Stimulated activated CD8-positive, alpha-beta memory T cell treated with anti-CD3 and anti-CD28 coated beads, Interleukin-7, amount 100 ng/mL, for 4 hours (primary cell): ENCODE measurements around the gene FAM229B.
"Not testable (repeated sequence)": the region's sequence is repeated elsewhere in the genome, so short reads cannot be mapped to it uniquely, and the experiment has no call there.

Experiments
- DNase-seq, 2 donors: peaks; one replicate each; pipeline ENCODE4 v3.0.0-alpha.2; 2020; ENCODE audit warnings: low read depth in 2 of 2

FAM229B gene, protein sequence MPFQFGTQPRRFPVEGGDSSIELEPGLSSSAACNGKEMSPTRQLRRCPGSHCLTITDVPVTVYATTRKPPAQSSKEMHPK

DNA sequence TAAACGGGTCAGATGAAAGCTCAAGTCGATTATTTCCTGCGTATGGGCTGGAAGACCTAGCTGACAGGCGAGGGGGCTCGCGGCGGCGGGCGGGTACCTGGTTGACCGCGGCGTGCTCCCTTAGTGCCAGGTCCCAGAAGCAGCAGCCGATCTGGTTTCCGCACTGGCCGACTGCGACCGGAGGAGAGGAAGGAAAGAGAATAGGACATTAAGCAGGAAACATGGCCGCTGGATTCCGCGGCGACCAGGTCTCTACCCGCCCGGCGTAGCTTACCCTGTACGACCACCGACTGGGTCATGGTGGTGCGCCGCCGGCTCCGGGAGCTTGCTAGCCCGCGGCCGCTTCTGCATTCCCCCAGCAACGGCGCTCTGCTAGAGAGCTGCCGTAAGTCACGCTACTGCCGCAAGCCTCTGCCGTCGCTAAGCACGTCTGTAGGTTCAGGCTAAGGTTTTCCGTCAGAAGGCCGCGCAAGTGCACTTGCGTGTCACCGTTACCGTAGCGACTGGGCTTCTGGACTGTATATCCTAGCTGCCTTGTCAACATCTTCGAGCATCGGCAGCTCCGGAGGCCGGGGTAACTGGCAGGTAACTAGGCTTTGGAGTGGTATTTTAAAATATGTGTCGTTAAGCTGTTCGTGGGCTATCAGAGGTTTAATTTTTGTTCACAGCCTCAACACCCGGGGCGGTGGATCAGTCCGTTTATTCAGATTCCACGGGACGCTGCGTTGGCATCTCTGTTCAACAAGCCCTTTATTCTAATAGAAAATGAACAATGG, at the start of gene FAM229B, which contains the start of gene TUBE1:
TSS of gene FAM229B (plus strand) at position 456 of the 776 bp plus-strand sequence. CDS start 11,693 bp downstream, outside the sequence.
TSS of gene TUBE1 (minus strand) at position 347 of the 776 bp plus-strand sequence. CDS start at position 299, 48 bp downstream.
- DNase-seq, result peak; percentile 85 to 86

DNA sequence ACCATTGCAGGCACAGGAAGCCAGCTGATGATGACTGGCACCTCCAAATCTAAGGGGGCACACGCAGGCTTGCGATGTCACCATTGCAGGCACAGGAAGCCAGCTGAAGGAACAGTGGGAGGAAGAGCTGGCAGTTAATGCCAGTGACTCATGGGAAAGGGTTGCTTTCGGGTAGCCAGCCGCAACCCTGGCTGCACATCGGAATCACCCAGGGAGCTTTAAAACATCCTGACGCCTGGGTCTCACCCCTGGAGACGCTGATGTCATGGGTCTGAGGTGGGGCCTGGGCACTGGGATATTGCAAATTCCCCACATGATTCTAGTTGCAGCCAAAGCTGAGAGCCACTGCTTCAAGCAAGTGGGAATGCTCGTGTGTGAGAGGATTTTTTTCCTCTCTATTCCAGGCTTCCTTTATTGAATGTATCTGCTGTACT, 49.6 kb upstream of the FAM229B start:
- no peak for DNase-seq

DNA sequence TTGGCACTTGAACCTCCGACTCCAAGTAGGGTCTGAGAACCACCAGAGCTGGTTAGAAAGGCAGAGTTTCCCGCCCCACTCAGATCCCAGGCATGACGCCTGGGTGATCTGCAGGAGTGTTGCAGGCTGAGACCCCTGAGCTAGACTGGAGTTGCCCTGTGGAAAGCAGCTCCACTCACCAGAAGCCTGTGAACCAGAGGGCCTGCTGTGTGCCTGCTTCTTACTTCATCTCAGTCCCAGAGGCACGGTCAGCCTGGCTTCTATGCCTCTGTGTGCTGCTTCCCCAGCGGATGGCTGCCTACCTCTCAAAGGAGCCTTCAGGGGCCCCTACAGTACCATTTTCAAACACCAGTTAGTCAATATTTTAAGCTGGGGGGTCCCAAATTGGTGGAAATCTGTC, 49.1 kb upstream of the FAM229B start:
- no peak for DNase-seq

DNA sequence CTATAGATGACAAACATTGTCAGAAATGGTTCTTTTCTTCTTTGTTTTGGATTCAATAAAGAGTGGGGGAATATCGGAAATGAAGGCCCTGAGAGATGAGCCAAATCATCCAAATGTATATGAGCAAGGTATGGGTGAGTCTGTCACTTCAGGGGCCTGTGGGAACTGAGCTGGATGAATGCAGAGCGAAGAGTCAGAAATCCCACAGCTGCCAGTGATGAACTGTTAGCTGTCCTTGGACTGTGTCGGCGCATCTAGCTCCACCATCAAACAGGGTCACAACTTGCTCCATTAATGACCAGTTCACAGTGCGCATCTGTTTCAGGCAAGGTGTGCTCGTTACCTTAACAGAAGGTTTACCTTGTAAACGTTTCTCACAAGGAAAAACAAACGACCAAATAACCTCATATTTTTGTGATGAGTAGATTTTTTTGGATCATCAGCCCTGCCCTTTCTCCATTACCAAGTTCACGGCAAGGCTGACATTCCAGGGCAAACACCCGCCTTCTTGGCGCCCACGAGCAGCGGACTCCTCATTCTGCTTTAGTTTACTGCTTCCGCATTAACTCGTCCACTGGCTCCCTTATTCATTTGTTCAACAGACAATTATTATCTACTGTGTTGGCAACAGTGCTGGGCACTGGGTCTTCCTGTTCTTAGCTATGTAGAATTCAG, 48.5 kb upstream of the FAM229B start:
- no peak for DNase-seq

DNA sequence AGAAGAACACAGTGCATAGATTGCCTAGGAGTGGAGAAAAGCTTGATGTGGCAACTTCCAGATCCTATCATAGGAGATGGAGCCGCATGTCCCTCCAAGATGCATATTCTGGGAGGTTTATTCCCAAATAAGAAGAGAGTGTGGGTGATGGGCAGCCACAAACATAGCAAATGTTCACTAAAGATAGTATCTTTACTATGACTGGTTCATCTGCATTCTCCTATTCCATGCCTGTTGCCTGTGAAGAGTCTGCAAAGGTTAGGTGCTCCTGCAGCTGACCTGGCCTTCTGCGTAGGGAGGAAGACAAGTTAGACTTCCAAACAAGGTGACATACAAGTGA, 48.0 kb upstream of the FAM229B start:
- no peak for DNase-seq

DNA sequence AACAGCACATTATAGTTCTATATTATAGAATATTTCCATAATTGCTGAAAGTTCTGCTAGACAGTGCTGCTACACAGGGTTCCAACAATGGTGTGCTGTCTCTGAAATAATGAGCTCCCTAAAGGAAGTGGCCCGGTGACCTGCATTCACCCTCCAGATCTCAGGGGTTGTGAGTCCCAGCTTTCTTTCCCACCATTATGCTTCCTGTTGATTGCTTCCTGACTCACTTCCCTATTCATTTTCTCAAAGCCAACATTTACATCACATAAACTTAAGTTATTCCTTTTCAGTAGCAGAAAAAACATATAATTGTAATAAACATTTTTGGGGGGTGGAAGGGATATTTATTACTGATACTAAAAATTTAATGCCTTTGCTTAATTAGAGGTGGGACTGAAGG, 46.4 kb upstream of the FAM229B start:
- DNase-seq, result no peak

DNA sequence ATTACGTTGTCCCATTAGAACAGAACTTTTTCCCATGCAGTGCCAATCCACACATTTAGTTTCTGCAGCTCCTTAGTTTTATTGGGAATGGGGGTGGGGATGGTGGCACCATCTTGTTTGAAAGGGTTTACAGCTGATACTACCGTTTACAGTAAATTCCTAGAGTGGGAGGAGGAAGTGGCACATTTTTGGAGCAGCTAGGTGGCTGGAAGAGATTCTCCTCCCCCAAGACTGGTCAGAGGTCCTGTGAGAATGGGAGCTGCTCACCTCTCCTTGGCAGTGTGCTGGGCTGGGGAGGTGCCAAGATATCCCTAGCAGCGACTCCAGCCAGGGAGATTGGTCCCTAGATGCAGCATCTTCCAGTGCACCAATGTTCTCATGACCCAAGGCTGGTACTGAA, 45.9 kb upstream of the FAM229B start:
- no peak for DNase-seq

DNA sequence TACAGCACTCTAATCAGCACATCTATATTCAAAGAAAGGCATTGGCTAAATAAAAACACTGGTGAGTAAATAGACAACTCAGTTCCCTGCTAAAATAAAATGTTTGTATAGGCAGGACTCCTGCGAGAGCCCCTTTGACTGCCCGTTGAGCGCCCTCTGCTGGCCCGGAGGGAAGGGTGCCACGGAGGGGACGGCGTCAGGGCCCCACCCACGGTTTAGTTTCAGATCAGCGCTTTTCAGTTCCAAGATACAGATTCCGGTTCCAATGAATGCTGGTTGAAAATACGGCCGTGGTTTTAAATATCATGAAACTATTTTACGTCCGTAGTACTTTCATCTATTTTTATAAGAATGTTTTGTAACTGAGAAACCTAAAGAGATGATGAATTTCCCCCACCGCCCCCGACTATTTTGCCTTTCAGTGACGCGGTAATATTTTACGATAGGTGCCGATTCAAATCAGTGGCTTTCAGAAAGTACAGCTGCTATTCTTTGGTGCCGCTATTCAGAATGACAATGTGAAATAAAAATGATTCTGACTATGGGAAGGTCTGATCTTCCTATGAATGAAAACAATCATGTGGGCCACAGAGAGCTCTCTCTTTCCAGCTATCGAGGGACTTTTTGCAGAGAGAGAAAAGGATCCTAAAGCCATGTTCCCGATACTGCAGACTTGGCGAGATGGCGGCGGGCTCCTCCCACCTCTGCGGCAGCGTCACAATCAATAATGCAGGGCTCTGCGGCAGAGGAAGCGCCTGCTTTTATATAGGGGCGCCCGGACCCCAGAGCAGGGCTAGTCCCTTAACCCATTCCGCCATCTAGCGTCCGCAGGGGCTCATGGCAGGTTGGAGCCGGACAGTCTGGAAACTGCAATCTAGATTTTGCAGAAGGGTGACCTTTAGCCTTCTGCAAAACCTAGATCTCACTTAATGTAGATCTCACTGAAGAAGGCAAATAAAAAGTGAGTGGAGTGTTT, 44.1 kb upstream of the FAM229B start:
- peak; percentile 81 to 84 for DNase-seq

DNA sequence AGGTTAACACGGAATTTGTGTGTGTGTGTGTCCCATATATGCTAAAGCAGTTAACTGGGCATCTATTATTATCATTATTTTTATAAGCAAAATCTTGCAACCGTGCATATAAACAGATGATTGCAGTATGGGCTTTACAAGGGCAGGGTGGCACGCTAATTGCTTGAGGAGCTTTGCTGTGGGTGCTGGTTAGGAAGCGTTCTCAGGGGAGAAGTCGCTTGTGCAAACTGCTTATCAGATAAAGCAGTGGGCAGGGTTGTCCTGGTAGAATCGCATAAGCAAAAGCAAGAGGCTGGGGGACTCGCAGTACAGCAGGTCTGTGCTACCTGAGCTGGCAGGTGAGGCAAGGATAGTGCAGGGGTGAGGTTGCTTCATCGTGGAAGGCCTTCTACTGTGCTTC, 43.2 kb upstream of the FAM229B start:
- DNase-seq, result no peak

DNA sequence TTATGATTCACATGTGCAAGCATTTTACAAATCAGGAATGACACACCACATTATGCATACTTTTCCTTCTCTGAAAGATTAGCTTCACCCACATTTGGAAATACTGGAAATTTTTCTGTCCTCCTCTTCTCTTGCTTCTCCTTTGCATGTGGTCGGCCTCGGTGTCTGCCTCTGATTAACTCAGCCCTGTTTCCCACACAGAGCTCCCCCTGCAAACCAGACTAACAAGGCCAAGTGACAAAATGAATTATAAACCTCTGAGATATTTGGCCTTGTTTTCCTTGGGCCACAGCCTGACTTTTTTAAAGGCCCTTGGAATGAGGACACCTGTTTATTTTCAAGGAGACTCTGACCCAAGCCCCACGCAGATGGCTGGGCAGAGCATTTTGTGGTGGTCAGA, 42.5 kb upstream of the FAM229B start:
- DNase-seq, result no peak

DNA sequence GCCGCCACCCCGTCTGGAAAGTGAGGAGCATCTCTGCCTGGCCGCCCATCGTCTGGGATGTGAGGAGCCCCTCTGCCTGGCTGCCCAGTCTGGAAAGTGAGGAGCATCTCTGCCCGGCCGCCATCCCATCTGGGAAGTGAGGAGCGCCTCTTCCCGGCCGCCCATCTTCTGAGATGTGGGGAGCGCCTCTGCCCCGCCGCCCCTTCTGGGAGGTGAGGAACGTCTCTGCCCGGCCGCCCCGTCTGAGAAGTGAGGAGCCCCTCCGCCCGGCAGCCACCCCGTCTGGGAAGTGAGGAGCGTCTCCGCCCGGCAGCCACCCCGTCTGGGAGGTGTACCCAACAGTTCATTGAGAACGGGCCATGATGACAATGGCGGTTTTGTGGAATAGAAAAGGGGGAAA, 39.9 kb upstream of the FAM229B start:
- DNase-seq, result not testable (repeated sequence)

DNA sequence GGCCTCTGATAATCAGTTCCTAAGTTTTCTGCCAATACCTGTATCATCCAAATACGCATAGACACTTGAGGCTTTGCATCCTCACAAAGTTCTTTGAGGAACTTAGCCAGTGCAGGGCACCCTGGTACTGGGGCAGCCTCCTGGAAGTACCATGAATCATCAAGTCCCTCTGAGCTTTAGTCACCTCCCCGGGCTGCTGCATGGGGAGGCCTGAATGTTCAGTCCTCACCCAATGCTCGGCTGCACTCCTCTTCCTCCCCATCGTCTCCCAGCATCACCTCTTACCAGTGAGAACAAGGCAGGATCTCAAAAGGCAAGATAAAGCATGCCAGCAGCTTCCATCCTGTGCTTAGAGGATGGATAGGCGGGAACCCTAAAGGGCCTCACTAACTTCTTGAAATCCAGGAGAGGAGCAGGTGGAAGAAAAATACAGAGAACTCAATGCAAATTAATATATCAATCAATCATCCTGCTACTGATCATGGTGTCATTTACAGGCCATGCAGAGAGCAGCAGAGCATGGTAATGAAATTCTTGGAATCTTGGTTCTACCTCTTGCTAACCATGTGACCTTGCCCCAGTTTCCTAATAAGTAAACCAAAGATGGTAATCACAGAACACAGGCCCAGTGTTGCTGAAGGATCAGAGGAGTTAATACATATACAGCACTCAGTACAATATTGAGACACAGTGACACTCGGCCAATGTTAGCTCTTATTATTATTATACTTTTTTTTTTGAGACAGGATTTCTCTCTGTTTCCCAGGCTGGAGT, 38.2 kb upstream of the FAM229B start:
- DNase-seq, result no peak

DNA sequence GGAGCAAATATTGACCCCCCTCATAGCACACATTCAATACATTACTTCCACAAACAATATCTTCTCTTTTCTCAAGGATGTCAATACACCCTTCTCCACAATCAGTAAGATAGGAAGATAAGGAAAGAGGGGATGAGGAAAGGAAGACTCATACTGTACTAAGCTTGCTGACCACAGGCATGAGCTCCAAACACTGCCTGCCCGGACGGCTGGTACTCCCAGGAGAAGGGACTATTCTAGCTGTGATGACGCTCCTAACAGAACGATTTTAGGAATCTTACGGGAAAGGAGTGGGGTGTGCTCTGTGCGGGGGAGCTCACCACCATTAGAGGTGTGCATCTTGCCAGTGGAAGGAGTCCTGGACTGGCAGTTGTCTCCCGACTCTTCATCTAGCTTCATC, 37.4 kb upstream of the FAM229B start:
- no peak for DNase-seq

DNA sequence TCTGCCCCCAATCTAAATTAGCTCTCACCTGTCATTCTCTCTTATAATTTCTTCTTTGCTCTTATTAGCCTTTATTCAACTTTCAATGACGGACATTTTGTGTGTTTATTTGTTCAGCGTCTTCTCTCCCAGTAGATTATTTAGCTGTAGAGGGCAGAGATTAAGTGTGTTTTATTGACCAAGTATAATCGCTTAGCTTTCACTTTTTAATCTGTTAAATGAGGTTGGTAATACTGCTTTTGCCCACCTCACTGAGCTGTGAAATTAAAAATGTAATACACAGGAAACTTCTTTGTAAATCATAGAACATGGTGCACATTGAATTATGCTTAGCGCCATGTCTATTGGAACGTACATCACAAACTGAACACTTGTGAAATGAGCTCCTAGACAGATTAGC, 37.0 kb upstream of the FAM229B start:
- DNase-seq, result no peak

DNA sequence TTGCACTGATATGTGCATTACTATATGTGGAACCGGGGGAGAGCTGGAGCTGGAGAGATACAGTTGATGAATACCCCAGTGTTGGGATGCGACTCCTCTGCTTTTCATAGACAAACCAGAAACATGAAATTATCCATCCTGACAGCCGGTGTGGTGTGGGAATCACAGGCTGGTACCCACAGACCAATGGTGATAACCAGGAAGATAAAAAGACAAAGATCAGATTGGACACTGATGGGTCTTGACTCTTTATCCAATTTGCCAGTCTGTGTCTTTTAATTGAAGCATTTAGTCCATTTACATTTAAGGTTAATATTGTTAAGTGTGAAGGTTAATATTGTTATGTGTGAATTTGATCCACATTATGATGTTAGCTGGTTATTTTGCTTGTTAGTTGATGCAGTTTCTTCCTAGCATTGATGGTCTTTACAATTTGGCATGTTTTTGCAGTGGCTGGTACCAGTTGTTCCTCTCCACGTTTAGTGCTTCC, 36.1 kb upstream of the FAM229B start:
- not testable (repeated sequence) for DNase-seq

DNA sequence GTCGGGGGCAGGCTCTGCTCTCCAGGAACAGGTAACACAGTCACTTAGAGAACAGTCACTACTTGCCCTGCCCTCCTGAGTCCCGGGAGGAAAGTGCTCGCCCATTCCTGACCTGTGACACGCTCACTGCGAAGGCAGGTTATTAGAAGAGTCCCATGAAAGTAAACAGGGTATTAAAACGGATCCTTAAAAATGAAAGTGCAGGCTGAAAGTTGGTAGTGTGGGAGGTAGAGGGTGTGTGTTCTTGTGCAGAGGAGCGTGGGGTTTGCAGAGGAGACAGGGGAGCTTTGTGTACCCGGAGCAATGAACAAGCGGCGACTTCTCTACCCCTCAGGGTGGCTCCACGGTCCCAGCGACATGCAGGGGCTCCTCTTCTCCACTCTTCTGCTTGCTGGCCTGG, 33.4 kb upstream of the FAM229B start, which contains the start of gene CCN6:
TSS of gene CCN6 (plus strand) at position 104 of the 400 bp plus-strand sequence. CDS start at position 358, 254 bp downstream.
- DNase-seq, result no peak

DNA sequence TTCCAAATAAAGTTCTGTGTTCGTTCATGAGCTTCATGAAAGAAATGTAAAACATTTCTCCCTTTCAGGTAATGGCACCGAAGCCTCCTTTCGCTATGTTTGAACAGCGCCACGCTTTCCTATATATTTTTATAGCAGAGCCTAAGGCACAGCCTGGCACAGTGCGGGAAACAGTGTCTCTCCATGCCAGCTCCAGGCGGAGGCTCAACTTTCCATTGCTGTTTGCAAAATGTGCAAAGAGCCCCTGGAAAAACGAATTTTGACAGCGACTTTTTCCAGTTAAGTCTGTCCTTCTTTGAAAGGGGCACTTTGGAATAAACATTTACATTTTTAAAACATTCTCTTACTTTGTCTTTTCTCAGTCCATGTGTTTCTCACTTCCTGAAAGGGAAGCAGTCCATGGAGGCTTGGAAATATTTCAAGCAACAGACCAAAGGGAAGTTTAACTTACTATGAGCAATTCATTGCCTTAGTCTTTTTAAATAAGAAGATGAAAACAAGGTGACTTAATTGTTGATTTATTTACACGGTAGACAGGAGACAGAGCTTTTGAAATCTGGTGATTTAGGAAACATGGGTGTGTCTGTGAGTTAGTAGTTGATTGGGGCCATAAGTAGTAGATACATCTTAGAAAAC, 32.7 kb upstream of the FAM229B start:
- DNase-seq, result no peak

DNA sequence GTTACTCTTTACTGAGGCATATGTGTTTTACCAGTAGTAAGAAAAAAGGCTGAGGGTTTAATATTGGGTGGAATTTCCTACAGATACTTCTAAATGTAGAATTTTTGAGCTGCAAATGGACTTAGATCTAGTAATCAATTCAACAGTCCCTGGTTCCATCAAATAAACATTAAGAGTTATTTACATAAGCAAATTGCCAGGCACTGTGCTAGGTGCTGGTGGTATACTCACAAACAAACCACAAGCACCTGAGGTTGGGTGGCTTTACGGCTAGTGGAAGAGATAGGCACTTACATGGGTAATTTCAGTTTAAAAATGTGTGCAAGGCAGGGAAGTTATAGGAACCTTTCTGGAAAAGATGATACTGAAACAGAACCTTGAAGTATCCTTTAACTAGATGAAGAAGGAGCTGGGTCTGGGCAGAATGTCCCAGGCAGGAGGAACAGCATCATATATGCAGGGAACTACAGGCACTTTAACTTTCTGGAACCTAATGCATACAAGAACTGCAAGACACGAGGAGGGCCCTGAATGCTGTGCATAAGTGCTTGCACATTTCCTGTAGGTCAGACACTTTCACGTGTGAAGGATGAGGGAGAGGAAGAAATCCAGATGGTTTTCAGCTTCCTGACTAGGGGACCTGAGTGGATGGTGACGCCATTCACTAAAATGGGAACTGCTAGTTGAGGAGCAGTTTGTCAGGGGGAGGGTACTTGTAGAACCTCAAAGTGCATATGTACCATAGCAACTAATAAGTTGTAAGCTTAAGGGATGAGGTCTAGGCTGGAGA, 29.0 kb upstream of the FAM229B start:
- DNase-seq, result no peak

DNA sequence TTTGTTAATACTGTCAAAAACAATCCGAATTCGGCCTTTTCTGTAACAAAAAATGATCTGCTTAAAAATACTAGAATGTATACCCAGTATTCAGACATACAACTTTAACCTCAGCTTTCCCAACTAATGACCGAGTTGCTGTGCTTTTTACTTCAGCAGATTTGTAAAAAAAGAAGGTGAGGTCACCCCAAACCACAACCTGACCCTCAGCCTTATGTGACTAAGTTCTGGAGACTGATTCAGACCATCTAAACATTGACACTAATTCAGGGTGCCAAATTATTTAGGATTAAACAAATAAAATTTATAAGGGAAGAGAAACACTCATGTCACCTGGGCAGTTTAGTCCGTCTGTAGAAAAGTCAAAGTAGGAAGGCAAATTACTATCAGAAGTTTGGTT, 25.8 kb upstream of the FAM229B start:
- DNase-seq, result no peak

DNA sequence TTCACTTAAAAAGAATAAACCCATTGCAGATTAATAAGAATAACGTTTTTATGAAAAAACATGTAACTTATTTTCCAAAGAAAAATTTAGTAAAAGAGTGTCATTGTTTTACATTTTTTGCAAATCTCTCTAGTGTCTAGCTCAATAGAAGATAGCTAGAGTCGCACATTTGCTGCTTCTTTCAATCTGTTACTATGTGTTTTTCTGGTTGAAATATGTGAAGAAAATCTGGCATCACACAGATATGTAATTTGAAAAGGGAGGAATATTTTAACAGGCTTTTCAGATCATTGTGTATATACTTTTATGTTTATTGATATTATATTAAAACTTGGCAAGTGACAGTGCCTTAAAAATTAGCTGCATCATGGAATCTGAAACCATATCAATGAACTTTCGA, 24.4 kb upstream of the FAM229B start:
- DNase-seq, result no peak
